ENCODE measurements around the gene B4GALT2.
A peak's percentile ranks its signal among the peaks of the same experiment; 100 is the strongest.

Gene B4GALT2

DNA sequence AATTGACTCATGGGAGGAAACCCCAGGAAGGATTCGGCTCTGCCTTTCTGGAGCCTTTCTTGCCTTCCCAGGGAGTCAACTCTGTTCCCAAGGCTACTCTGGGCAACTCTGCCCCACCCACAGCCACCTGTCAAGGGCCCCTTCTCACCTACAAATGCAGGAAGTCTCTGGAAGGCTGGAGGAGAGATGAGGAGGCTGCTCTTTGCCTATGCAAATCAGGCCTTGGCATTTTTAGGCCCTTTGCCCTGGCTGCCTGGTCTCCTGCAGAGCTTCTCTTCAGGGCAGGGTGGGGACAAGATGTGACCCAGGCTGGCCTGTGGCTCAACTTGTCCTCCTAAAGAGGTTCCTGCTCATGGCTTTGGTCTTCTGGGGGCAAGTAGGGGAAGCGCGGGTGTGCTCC, 46.8 kb downstream of the B4GALT2 start:
- no peaks in the 10 kb centered on the region for H3K9me3 Mint-ChIP-seq
- H3K4me3 Mint-ChIP-seq, result no peak overlapping the region
- H3K27ac Mint-ChIP-seq, result no peak overlapping the region
- peaks cover 20% of the 10 kb centered on the region for H3K4me1 Mint-ChIP-seq
- no peaks in the 10 kb centered on the region for H3K27me3 Mint-ChIP-seq (ENCODE audit: low read depth)
- no peak for TF ChIP-seq CTCF (IDR thresholded peaks at IDR 0.05; ENCODE audit: unreplicated experiment in 3 of 3)
- H3K36me3 Mint-ChIP-seq (ENCODE audit: low read depth), result peaks cover 9% of the 10 kb centered on the region

DNA sequence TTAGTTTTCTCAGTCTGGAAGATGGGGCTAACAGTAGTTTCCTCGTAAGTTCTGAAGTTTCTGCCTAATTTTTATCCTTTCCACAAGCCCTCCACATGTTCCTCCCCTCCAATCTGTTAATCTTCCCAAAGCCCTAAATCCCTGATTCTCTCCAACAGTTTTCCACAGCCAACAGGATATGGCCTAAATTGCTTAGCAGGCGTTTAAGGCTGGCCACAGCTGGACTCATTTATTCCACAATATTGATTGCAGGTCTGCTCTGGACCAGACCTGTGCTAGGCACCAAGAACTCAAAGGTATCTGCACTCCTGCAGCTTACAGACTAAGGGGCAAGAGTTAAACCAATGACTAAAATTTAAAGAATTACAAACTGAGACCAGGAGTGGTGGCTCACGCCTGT, 48.3 kb downstream of the B4GALT2 start:
- peaks cover 29% of the 10 kb centered on the region for H3K4me1 Mint-ChIP-seq
- peak overlapping the region in 2 of 3 experiments; percentile 49 to 60 for H3K4me3 Mint-ChIP-seq
- H3K27ac Mint-ChIP-seq, result no peak overlapping the region
- peaks cover 4% of the 10 kb centered on the region for H3K36me3 Mint-ChIP-seq (ENCODE audit: low read depth)
- H3K27me3 Mint-ChIP-seq (ENCODE audit: low read depth), result no peaks in the 10 kb centered on the region
- H3K9me3 Mint-ChIP-seq, result no peaks in the 10 kb centered on the region
- TF ChIP-seq CTCF (IDR thresholded peaks at IDR 0.05; ENCODE audit: unreplicated experiment in 3 of 3), result no peak

- Mint-ChIP-seq H3K4me3 (peak overlapping the region; percentile 94 to 95 (median 95)), H3K27me3 (ENCODE audit: low read depth) (no peaks in the 10 kb centered on the region), H3K4me1 (peaks cover 42% of the 10 kb centered on the region), H3K27ac (peak overlapping the region; percentile 67 to 94 (median 94)), H3K36me3 (ENCODE audit: low read depth) (no peaks in the 10 kb centered on the region), H3K9me3 (no peaks in the 10 kb centered on the region)
- no peak for TF ChIP-seq CTCF (IDR thresholded peaks at IDR 0.05; ENCODE audit: unreplicated experiment in 3 of 3)
These were observed 50.4 kb downstream of the B4GALT2 start for GRCh38 chr1:44029260-44029910.

GRCh38 chr1:44029911-44030604, 51.0 kb downstream of the B4GALT2 start:
- H3K9me3 Mint-ChIP-seq, result no peaks in the 10 kb centered on the region
- peak overlapping the region; percentile 94 to 95 (median 95) for H3K4me3 Mint-ChIP-seq
- peaks cover 44% of the 10 kb centered on the region for H3K4me1 Mint-ChIP-seq
- H3K27me3 Mint-ChIP-seq (ENCODE audit: low read depth), result no peaks in the 10 kb centered on the region
- H3K27ac Mint-ChIP-seq, result peak overlapping the region; percentile 67 to 95 (median 94)
- no peak for TF ChIP-seq CTCF (IDR thresholded peaks at IDR 0.05; ENCODE audit: unreplicated experiment in 3 of 3)
- no peaks in the 10 kb centered on the region for H3K36me3 Mint-ChIP-seq (ENCODE audit: low read depth)

DNA sequence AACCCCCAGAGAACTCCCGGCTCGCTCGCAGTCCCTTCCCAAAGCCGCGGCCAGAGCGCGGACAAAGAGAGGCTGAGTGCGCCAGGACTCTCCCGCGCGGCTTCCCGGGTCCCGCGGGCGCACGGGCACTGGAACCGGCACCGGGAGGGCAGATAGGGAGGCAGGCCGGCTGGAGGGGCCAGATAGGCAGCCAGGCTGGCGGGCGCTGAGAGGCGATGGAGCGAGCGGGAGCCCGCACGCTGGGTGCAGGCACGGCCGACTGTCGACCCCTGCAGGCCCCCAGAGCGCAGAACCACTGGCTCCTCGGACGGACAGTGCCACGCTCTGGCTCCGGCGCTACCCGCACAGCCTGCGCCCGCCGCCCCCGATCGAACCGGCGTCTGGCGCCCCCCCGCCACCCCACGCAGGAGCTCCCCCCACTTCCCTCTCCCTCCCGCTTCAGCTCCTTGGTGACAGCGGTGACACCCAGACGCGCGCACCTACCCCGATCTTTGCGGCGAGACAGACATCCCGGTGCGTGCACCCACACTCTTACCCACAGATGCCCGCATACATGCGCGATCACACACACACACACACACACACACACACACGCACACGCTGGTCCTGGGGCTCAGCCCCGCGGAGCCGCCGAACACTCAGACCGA, 51.7 kb downstream of the B4GALT2 start:
- Mint-ChIP-seq H3K4me1 (peaks cover 50% of the 10 kb centered on the region), H3K9me3 (no peaks in the 10 kb centered on the region), H3K27me3 (ENCODE audit: low read depth) (no peaks in the 10 kb centered on the region), H3K36me3 (ENCODE audit: low read depth) (no peaks in the 10 kb centered on the region), H3K4me3 (peak overlapping the region; percentile 86 to 87 (median 86)), H3K27ac (peak overlapping the region; percentile 86 to 97 (median 95))
- TF ChIP-seq CTCF (IDR thresholded peaks at IDR 0.05; ENCODE audit: unreplicated experiment in 3 of 3), result peak in 2 of 3 experiments; percentile 31 to 42
